ENCODE measurements around the gene ARID2.

ARID2 gene

DNA sequence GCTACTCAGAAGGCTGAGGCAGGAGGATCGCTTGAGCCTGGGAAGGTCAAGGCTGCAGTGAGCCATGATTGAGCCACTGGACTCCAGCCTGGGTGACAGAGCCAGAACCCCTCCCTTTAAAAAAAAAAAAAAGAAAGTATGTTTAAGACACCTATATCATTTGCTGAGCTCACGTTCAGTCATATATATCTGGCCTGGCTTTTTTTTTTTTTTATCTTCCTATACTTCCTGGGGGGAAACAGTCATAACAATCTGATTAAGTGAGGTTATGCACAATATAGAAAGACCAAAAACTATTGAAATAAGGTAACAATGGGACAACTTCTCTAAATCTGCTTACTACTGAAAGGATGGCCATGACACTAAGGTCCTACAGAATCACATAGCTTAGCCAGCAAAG lies 9.4 kb upstream of the ARID2 start:
- in situ Hi-C loops (cut with MboI; ENCODE audit: low pct_unique_long_range_greater_than_20kb, low sequenced_read_pairs, unreplicated experiment), result no loop called here
- no peak for DNase-seq (ENCODE audit: low spot score)
- TF ChIP-seq, protein P1, sequence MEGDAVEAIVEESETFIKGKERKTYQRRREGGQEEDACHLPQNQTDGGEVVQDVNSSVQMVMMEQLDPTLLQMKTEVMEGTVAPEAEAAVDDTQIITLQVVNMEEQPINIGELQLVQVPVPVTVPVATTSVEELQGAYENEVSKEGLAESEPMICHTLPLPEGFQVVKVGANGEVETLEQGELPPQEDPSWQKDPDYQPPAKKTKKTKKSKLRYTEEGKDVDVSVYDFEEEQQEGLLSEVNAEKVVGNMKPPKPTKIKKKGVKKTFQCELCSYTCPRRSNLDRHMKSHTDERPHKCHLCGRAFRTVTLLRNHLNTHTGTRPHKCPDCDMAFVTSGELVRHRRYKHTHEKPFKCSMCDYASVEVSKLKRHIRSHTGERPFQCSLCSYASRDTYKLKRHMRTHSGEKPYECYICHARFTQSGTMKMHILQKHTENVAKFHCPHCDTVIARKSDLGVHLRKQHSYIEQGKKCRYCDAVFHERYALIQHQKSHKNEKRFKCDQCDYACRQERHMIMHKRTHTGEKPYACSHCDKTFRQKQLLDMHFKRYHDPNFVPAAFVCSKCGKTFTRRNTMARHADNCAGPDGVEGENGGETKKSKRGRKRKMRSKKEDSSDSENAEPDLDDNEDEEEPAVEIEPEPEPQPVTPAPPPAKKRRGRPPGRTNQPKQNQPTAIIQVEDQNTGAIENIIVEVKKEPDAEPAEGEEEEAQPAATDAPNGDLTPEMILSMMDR (IDR thresholded peaks at IDR 0.05; ENCODE audit: extremely low read depth, insufficient read depth, missing control alignments), result no peak

DNA sequence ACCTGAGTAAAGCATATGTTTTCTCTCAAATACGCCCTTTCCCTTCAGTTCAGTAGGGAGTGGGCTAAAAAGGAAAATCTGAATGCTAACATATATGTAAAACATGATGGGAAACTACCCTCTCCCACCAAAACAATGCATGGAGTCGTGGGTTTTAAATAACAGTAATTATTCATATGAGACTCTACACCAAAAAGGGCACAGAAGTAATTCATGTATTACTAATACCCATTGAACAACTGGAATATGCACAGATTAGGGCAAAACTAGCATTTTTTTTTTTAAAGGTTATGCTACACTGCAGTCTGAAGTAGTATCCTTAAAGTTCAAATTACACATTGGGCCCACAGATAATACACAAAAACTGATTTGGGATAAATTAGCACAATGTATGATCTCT lies 8.1 kb upstream of the ARID2 start:
- DNase-seq (ENCODE audit: low spot score), result no peak
- in situ Hi-C loops (cut with MboI; ENCODE audit: low pct_unique_long_range_greater_than_20kb, low sequenced_read_pairs, unreplicated experiment), result no loop called here
- TF ChIP-seq, protein P1 (IDR thresholded peaks at IDR 0.05; ENCODE audit: extremely low read depth, insufficient read depth, missing control alignments), result no peak

DNA sequence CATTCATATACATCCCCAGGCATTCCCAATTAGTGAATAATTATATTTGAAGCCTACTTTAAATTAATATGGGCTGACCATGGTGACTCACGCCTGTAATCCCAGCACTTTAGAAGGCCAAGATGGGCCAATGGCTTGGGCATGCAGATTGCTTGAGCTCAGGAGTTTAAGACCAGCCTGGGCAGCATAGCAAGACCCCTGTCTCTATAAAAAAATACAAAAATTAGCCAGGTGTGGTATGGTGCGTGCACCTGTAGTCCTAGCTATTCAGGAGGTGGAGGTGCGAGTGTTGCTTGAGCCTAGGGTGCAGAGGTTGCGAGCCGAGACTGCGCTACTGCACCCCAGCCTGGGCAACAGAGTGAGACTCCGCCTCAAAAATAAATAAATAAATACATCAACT lies 7.6 kb upstream of the ARID2 start:
- in situ Hi-C loops (cut with MboI; ENCODE audit: low pct_unique_long_range_greater_than_20kb, low sequenced_read_pairs, unreplicated experiment), result no loop called here
- no peak for DNase-seq (ENCODE audit: low spot score)
- TF ChIP-seq, protein P1 (IDR thresholded peaks at IDR 0.05; ENCODE audit: extremely low read depth, insufficient read depth, missing control alignments), result no peak

DNA sequence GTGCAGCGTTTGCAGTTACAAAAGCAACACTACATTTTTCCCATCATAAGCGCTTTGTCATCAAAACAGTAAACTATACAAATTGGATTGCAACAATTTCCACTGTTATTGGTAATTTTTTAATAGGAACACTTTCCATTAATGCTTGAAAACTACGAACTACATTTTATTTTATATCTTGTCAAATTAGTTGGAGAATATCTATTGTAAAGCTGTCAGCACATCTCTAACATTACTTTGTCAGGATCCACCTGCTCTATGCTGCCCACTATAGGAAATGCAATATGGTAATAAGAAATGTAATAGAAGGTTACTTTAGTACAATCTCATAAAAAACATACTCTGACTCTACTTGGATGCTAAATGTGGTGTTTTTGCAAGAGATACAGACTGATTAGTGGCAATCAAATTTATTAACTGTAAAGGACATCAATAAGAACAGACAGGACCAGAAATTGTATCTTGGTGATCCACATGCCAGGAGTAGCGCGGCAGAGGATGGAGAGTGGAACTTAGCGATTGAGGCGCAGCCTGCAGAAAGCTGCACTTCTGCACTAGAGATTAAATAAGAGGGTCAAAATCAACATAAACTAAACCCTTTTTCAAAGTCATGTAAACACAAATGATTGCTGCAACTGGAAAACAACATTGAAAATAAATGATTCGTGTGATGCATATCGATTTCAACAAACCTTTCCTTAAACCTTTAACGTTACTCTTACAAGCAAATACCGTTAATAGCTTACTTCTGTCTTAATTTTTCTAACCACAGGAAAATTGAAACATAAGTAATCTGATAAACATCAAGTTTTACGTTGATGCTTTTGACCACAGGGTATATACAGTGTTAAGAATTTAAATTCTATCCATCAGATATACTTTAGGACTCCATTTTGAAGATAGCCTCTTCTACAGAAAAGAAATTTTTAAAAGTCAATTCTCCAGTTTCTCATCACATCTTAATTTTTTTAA lies 3.6 kb upstream of the ARID2 start:
- TF ChIP-seq, protein P1 (IDR thresholded peaks at IDR 0.05; ENCODE audit: extremely low read depth, insufficient read depth, missing control alignments), result peak; percentile 68
- in situ Hi-C loops (cut with MboI; ENCODE audit: low pct_unique_long_range_greater_than_20kb, low sequenced_read_pairs, unreplicated experiment), result loop anchor here (25.0 kb wide), 1 partner anchor 539 kb away; no protein-coding TSS in a partner anchor
- peak; percentile 40 for DNase-seq (ENCODE audit: low spot score)

DNA sequence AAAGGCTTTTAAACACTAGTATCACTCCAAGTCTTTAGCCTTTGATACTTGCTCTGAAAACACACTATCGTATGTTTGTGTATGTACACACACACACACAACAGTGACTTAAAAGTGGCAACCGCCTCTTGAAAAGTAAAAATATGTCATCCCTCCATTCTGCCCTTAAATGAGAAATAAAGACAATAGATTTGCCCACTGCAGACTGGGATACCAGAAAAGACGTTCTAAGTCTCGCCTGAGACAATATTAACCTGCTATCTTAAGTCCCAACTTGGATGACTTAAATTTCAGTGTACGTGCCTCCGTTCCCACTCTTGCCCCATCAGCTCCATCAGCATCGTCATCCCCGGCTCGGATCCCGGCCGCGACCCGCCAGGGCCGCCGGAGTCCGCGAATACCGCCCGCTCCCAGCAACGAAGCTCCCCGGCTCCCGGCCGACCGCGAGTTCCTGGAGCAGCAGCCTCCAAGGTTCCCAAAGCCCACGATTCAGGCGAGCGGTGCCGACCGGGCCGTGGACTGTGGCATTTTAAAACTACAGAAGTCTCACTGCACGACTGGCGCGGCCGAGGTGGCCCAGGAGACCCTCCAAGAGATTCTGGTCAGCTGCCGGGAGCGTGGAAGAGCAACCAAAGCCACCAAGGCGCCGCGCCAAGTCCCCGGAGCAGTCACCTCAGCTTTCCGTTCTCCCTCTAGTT lies 2.8 kb upstream of the ARID2 start:
- in situ Hi-C loops (cut with MboI; ENCODE audit: low pct_unique_long_range_greater_than_20kb, low sequenced_read_pairs, unreplicated experiment), result loop anchor here (25.0 kb wide), 1 partner anchor 539 kb away; no protein-coding TSS in a partner anchor
- TF ChIP-seq, protein P1 (IDR thresholded peaks at IDR 0.05; ENCODE audit: extremely low read depth, insufficient read depth, missing control alignments), result no peak
- no peak for DNase-seq (ENCODE audit: low spot score)

DNA sequence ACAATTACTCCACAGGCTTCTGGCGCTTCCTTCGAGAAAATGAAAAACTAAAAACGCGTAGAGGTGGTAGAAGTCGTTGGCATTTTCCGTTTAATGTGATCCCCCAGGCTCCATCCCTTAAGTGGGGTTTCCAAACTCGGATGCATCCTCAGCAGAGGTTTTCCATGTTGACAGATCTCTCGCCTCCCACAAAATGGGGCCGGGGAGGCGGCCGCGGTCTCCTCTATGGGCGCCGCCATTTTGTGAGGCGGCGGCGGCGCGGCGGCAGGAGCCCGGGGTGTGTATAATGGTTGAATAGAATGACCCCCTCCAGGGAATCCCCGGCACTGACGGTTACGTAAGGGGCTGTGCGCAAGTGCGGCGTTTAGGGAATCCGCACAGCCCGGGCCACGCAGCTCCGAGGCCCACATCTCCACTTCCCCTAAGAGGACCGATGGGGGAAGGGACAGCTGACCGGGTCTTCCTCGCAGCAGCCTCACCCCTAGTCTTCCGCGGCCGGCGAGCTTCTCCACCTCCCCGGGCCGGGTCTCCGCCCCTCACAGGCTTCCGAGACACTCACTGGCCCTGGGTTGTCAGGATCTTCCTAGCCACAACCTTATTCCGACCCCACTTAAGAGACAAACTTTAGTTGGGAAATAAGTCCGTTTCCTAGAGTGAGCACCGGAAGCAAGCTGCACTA lies 2.1 kb upstream of the ARID2 start:
- in situ Hi-C loops (cut with MboI; ENCODE audit: low pct_unique_long_range_greater_than_20kb, low sequenced_read_pairs, unreplicated experiment), result loop anchor here (25.0 kb wide), 1 partner anchor 540 kb away; no protein-coding TSS in a partner anchor
- DNase-seq (ENCODE audit: low spot score), result peak; percentile 92
- TF ChIP-seq, protein P1 (IDR thresholded peaks at IDR 0.05; ENCODE audit: extremely low read depth, insufficient read depth, missing control alignments), result no peak
